HG03066 (cell line): ENCODE measurements around the gene NDEL1.

Experiments used
- ATAC-seq: cut with Tn5 transposase; IDR thresholded peaks from one replicate; pipeline ENCODE4 v1.9.1; 2021; ENCODE audit warnings: low read depth; ENCODE audit not compliant: unreplicated experiment

The NDEL1 gene

GRCh38 chr17:8475781-8476180 is 40.1 kb downstream of the NDEL1 start:
- no peak for ATAC-seq

GRCh38 chr17:8476741-8477140 is 41.1 kb downstream of the NDEL1 start:
- ATAC-seq, result no peak

- no peak for ATAC-seq
Observed at GRCh38 chr17:8477171-8477570, 41.5 kb downstream of the NDEL1 start.

- ATAC-seq, result no peak
Observed at GRCh38 chr17:8477715-8478441, 42.2 kb downstream of the NDEL1 start.

- no peak for ATAC-seq
Observed at GRCh38 chr17:8479431-8479947, 43.8 kb downstream of the NDEL1 start.

- ATAC-seq, result no peak
Observed at GRCh38 chr17:8480011-8480976, 44.6 kb downstream of the NDEL1 start.

GRCh38 chr17:8481089-8481488 is 45.4 kb downstream of the NDEL1 start:
- ATAC-seq, result no peak

- no peak for ATAC-seq
Observed at GRCh38 chr17:8481703-8482102, 46.0 kb downstream of the NDEL1 start.

- no peak for ATAC-seq
Observed at GRCh38 chr17:8482546-8482945, 46.9 kb downstream of the NDEL1 start.

- no peak for ATAC-seq
Observed at GRCh38 chr17:8484465-8484864, 48.8 kb downstream of the NDEL1 start.

GRCh38 chr17:8485491-8485890 is 49.8 kb downstream of the NDEL1 start:
- no peak for ATAC-seq

- no peak for ATAC-seq
Observed at GRCh38 chr17:8487130-8487645, 51.5 kb downstream of the NDEL1 start.

- ATAC-seq, result no peak
Observed at GRCh38 chr17:8487743-8488142, 52.1 kb downstream of the NDEL1 start.

- ATAC-seq, result no peak
Observed at GRCh38 chr17:8488491-8488890, 52.8 kb downstream of the NDEL1 start.

- ATAC-seq, result no peak
Observed at GRCh38 chr17:8488901-8489300, 53.2 kb downstream of the NDEL1 start.

GRCh38 chr17:8489841-8490240 is 54.2 kb downstream of the NDEL1 start:
- no peak for ATAC-seq

- no peak for ATAC-seq
Observed at GRCh38 chr17:8490256-8491023, 54.8 kb downstream of the NDEL1 start.

GRCh38 chr17:8492121-8492520 is 56.4 kb downstream of the NDEL1 start:
- no peak for ATAC-seq

- no peak for ATAC-seq
Observed at GRCh38 chr17:8494021-8494420, 58.3 kb downstream of the NDEL1 start.

GRCh38 chr17:8494506-8495111 is 58.9 kb downstream of the NDEL1 start:
- no peak for ATAC-seq
